Neural cell (in vitro differentiated cells): Measurements from ENCODE around the gene PTPRN2. TPM values are rescaled to one million over a fixed set of nuclear protein-coding genes. Genes with fewer than 3 reads are reported as not detected.

ENCODE experiments used
- H2AFZ ChIP-seq: fragments of 200-600, 300-800 bp; sonication (generic), shearing (Covaris generic); 2 replicates; pipeline ENCODE4 v1.6.0; 2014; ENCODE audit warnings: low read depth, mild to moderate bottlenecking, antibody characterized with exemption, low read length, moderate library complexity
- H3F3A ChIP-seq: fragments of 200-600 bp; shearing (Covaris generic); 2 replicates; pipeline ENCODE4 v1.6.1; 2016; ENCODE audit warnings: mild to moderate bottlenecking, moderate library complexity, mixed read lengths, antibody characterized with exemption, low read length; ENCODE audit not compliant: insufficient read depth, poor library complexity, severe bottlenecking
- H3K27ac ChIP-seq: fragments of 200-600, 300-800 bp; sonication (generic), shearing (Covaris generic); 2 replicates; pipeline ENCODE4 v1.5.1; 2014; ENCODE audit warnings: mild to moderate bottlenecking, low read length, moderate library complexity
- H3K27me3 ChIP-seq: fragments of 300-800, 200-600 bp; sonication (generic), shearing (Covaris generic); 2 replicates; pipeline ENCODE4 v1.6.0; 2014; ENCODE audit warnings: mild to moderate bottlenecking, low read depth, low read length, moderate library complexity; ENCODE audit not compliant: insufficient read depth
- H3K36me3 ChIP-seq: fragments of 300-800, 200-600 bp; sonication (generic), shearing (Covaris generic); 2 replicates; pipeline ENCODE4 v1.5.1; 2014; ENCODE audit warnings: mild to moderate bottlenecking, antibody characterized with exemption, low read length, moderate library complexity; ENCODE audit not compliant: insufficient read depth
- H3K4me2 ChIP-seq: fragments of 300-800, 200-600 bp; sonication (generic), shearing (Covaris generic); 2 replicates; pipeline ENCODE4 v1.6.0; 2014; ENCODE audit warnings: mild to moderate bottlenecking, low read length
- H3K4me3 ChIP-seq: fragments of 300-800, 200-600 bp; sonication (generic), shearing (Covaris generic); 2 replicates; pipeline ENCODE4 v1.5.1; 2014; ENCODE audit warnings: mild to moderate bottlenecking, low read length, moderate library complexity
- H3K79me2 ChIP-seq: fragments of 200-600 bp; shearing (Covaris generic); replicated peaks from 2 replicates; pipeline ENCODE4 v1.6.0; 2014; ENCODE audit warnings: mild to moderate bottlenecking, low read length, moderate library complexity; ENCODE audit not compliant: insufficient read depth
- H3K9ac ChIP-seq: fragments of 300-800, 200-600 bp; sonication (generic), shearing (Covaris generic); 2 replicates; pipeline ENCODE4 v1.6.1; 2016; ENCODE audit warnings: mild to moderate bottlenecking, low read length, mixed read lengths
- H3K9me2 ChIP-seq: fragments of 200-600 bp; shearing (Covaris generic); 2 replicates; pipeline ENCODE4 v1.6.1; 2016; ENCODE audit warnings: mild to moderate bottlenecking, low read length, mixed read lengths; ENCODE audit not compliant: insufficient read depth
- H3K9me3 ChIP-seq: fragments of 200-600, 300-800 bp; sonication (generic), shearing (Covaris generic); 2 replicates; pipeline ENCODE4 v1.6.1; 2016; ENCODE audit warnings: mild to moderate bottlenecking, mixed run types, low read length, moderate library complexity, mixed read lengths
- H4K20me1 ChIP-seq: fragments of 200-600 bp; shearing (Covaris generic); 2 replicates; pipeline ENCODE4 v1.6.1; 2016; ENCODE audit warnings: mild to moderate bottlenecking, mixed run types; ENCODE audit not compliant: insufficient read depth
- CTCF ChIP-seq: fragments of 450-650 bp; IDR thresholded peaks from 2 replicates; pipeline ENCODE4 v1.5.1; 2014; ENCODE audit warnings: antibody characterized with exemption, mild to moderate bottlenecking, moderate library complexity; ENCODE audit not compliant: poor library complexity, severe bottlenecking
- EP300 ChIP-seq: fragments of 450-650 bp; conservative IDR thresholded peaks from 2 replicates; pipeline ENCODE4 v1.6.1; 2014; ENCODE audit warnings: antibody characterized with exemption, mild to moderate bottlenecking, moderate library complexity; ENCODE audit not compliant: poor library complexity, severe bottlenecking
- EZH2 ChIP-seq: fragments of 200-600, 300-800 bp; shearing (Covaris generic), sonication (generic); IDR thresholded peaks from 2 replicates; pipeline ENCODE4 v1.6.1; 2014; ENCODE audit warnings: antibody characterized with exemption, low read length, borderline replicate concordance, mild to moderate bottlenecking; ENCODE audit not compliant: insufficient read depth, poor library complexity, severe bottlenecking
- MXI1 ChIP-seq: fragments of 450-650 bp; conservative IDR thresholded peaks from 2 replicates; pipeline ENCODE4 v1.6.1; 2014; ENCODE audit warnings: antibody characterized with exemption, mild to moderate bottlenecking; ENCODE audit not compliant: poor library complexity, severe bottlenecking
- POLR2AphosphoS5 ChIP-seq: IDR thresholded peaks from 2 replicates; pipeline ENCODE4 v1.6.1; 2012
- RAD21 ChIP-seq: fragments of 450-650 bp; conservative IDR thresholded peaks from 2 replicates; pipeline ENCODE4 v1.6.1; 2014; ENCODE audit warnings: antibody characterized with exemption, mild to moderate bottlenecking, moderate library complexity
- REST ChIP-seq: IDR thresholded peaks from 2 replicates; pipeline ENCODE4 v1.6.1; 2012; ENCODE audit warnings: borderline replicate concordance
- SMC3 ChIP-seq: fragments of 450-650 bp; conservative IDR thresholded peaks from 2 replicates; pipeline ENCODE4 v1.6.1; 2014; ENCODE audit warnings: antibody characterized with exemption, mild to moderate bottlenecking, moderate library complexity; ENCODE audit not compliant: poor library complexity
- TAF1 ChIP-seq: IDR thresholded peaks from 2 replicates; pipeline ENCODE4 v1.6.1; 2012; ENCODE audit warnings: low read depth
- polyA plus RNA-seq: library from polyadenylated mRNA; depleted of rRNA; stranded (reverse); fragments of >200 nt; gene quantifications from 2 replicates; pipeline ENCODE4 v1.2.3, GENCODE V29; 2014

Gene PTPRN2
- polyA plus RNA-seq, 1 donor from 2014 or later, result 31.0 TPM

- H3K4me2 ChIP-seq, result no peak overlapping the region
- no peaks in the 10 kb centered on the region for H3K27me3 ChIP-seq
- no peak overlapping the region for H3K27ac ChIP-seq
- no peaks in the 10 kb centered on the region for H3F3A ChIP-seq
- H3K4me3 ChIP-seq, result no peak overlapping the region
- no peak overlapping the region for H3K9ac ChIP-seq
- peaks cover 82% of the 10 kb centered on the region for H3K79me2 ChIP-seq
- H2AFZ ChIP-seq, result no peak overlapping the region
- peaks cover 8% of the 10 kb centered on the region for H3K36me3 ChIP-seq
- no peak for TF ChIP-seq MXI1
- no peak for TF ChIP-seq EP300
- no peak for TF ChIP-seq REST
- TF ChIP-seq RAD21, result no peak
- TF ChIP-seq CTCF, result no peak
- no peak for TF ChIP-seq POLR2AphosphoS5
- no peak for TF ChIP-seq EZH2
- no peak for TF ChIP-seq SMC3
- TF ChIP-seq TAF1, result no peak
- peaks cover 3% of the 10 kb centered on the region for H4K20me1 ChIP-seq
- no peaks in the 10 kb centered on the region for H3K9me2 ChIP-seq
- no peaks in the 10 kb centered on the region for H3K9me3 ChIP-seq
Measured at GRCh38 chr7:157661611-157661975, 926.0 kb downstream of the PTPRN2 start.

- Histone ChIP-seq H3F3A (no peaks in the 10 kb centered on the region), H3K4me2 (no peak overlapping the region), H3K9me2 (no peaks in the 10 kb centered on the region), H3K36me3 (peaks cover 13% of the 10 kb centered on the region), H4K20me1 (peaks cover 3% of the 10 kb centered on the region), H3K9ac (no peak overlapping the region), H3K79me2 (peaks cover 77% of the 10 kb centered on the region), H3K4me3 (no peak overlapping the region), H2AFZ (no peak overlapping the region), H3K9me3 (no peaks in the 10 kb centered on the region), H3K27ac (no peak overlapping the region), H3K27me3 (no peaks in the 10 kb centered on the region)
- TF ChIP-seq POLR2AphosphoS5, result no peak
- no peak for TF ChIP-seq REST
- no peak for TF ChIP-seq RAD21
- no peak for TF ChIP-seq CTCF
- TF ChIP-seq SMC3, result no peak
- no peak for TF ChIP-seq TAF1
- no peak for TF ChIP-seq MXI1
- no peak for TF ChIP-seq EZH2
- no peak for TF ChIP-seq EP300
Measured at GRCh38 chr7:157660971-157661610, 926.5 kb downstream of the PTPRN2 start.
